GM10248 (cell line): ENCODE measurements around the gene NOX3.

Source experiments
- CTCF ChIA-PET: fragments of 300-600 bp; sonication (Branson Sonifier 250); formaldehyde crosslinking; extraction: SDS; loops from one replicate; lab custom pipeline; 2021; ENCODE audit warnings: antibody characterized with exemption; lab: Yijun Ruan, JAX
- POLR2A ChIA-PET: fragments of 350-650 bp; sonication (Branson Sonifier 250); formaldehyde crosslinking; extraction: SDS; loops from one replicate; lab custom pipeline; 2020; ENCODE audit warnings: antibody characterized with exemption; lab: Yijun Ruan, JAX
- DNase-seq: peaks from one replicate; pipeline ENCODE4 v3.0.0; 2012; ENCODE audit errors: extremely low spot score
- TF ChIP-seq, protein P1 (sequence below): IDR thresholded peaks from 2 replicates; pipeline ENCODE4 v1.5.1; 2012; ENCODE audit warnings: mild to moderate bottlenecking, low read depth; ENCODE audit errors: extremely low read depth, missing control alignments, control extremely low read depth

The NOX3 gene

GRCh38 chr6:155444120-155444917, 11.3 kb downstream of the NOX3 start:
- CTCF ChIA-PET = no interaction called here
- no peak for DNase-seq
- TF ChIP-seq, protein P1, sequence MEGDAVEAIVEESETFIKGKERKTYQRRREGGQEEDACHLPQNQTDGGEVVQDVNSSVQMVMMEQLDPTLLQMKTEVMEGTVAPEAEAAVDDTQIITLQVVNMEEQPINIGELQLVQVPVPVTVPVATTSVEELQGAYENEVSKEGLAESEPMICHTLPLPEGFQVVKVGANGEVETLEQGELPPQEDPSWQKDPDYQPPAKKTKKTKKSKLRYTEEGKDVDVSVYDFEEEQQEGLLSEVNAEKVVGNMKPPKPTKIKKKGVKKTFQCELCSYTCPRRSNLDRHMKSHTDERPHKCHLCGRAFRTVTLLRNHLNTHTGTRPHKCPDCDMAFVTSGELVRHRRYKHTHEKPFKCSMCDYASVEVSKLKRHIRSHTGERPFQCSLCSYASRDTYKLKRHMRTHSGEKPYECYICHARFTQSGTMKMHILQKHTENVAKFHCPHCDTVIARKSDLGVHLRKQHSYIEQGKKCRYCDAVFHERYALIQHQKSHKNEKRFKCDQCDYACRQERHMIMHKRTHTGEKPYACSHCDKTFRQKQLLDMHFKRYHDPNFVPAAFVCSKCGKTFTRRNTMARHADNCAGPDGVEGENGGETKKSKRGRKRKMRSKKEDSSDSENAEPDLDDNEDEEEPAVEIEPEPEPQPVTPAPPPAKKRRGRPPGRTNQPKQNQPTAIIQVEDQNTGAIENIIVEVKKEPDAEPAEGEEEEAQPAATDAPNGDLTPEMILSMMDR = no peak

DNA sequence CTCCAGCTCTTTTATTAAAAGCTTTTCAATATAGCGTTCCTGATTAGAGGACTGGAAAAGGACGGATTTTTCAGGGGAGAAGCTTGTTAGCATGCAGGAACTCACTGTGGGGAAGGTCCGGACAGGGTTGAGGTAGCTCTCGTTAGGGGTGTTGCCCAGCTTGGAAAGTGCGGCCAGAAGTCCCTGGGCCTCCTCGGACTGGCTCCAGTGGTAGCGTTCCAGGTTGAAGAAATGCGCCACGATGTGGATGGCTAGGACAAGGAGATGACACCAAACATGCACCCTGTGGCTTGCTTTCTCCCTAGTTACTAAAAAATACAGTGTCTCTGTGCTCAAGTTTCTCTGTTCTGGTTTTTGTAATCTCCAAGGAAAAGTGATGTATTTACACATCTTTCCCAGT, 12.5 kb downstream of the NOX3 start:
- TF ChIP-seq, protein P1 = no peak
- ChIA-PET CTCF (interaction anchor here (0.7 to 3.0 kb wide), 3 partner anchors 10 to 17 kb away, joined by 3 to 9 read pairs (median 5); no protein-coding TSS in a partner anchor), POLR2A (no interaction called here)
- no peak for DNase-seq

More at GRCh38 chr6:155444120-155444917, 11.3 kb downstream of the NOX3 start:
- POLR2A ChIA-PET = no interaction called here

- POLR2A ChIA-PET = no interaction called here
- TF ChIP-seq, protein P1 = no peak
- DNase-seq = no peak
- CTCF ChIA-PET = interaction anchor here (0.7 to 3.0 kb wide), 4 partner anchors 10 to 16 kb away, joined by 3 to 9 read pairs (median 5); partner anchors contain the start of gene NOX3
These were observed 13.1 kb downstream of the NOX3 start for GRCh38 chr6:155442562-155442961.

- no peak for DNase-seq
- ChIA-PET CTCF (interaction anchor here (1.0 to 3.0 kb wide), 4 partner anchors 10 to 114 kb away, joined by 3 to 9 read pairs (median 4); partner anchors contain the start of gene NOX3), POLR2A (no interaction called here)
These were observed 14.6 kb downstream of the NOX3 start for GRCh38 chr6:155441112-155441465.

DNA sequence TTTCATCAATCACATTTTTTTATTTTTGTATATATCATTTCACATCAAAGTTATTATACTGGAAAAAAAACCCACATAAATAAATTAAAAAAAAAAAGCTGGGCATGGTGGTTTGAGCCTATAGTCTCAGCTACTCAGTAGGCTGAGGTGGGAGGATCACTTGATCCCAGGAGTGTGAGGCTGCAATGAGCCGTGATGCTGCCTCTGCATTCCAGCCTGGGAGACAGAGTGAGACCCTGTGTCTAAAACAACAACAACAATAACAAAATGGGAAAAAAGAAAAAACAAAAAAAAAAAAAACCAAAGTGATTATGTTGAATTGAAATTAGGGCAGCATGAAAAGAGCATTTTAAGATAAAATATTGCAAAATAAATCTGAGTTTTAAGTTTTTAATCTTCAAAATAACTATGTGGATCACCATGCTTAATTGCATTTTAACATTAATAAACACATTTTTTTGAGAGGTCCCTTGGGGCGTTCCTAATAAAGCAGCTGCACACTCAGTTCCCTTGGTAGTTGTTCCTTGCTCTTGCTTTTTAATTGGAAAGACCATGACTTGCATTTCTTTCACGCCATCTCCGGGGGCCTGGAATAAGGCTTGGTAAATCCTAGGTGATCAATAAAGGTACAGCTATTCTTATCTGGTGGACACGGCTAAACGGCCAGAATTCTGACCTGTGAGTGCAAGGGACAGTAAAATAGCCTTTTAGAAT, 15.1 kb downstream of the NOX3 start:
- POLR2A ChIA-PET = no interaction called here
- DNase-seq = no peak
- TF ChIP-seq, protein P1 = no peak
- CTCF ChIA-PET = interaction anchor here (1.0 to 3.0 kb wide), 3 partner anchors 9 to 114 kb away, joined by 3 to 9 read pairs (median 4); no protein-coding TSS in a partner anchor

More at GRCh38 chr6:155441112-155441465, 14.6 kb downstream of the NOX3 start:
- TF ChIP-seq, protein P1 = no peak

GRCh38 chr6:155439376-155439775, 16.3 kb downstream of the NOX3 start:
- TF ChIP-seq, protein P1 = no peak
- CTCF ChIA-PET = interaction anchor here (0.8 to 1.2 kb wide), 3 partner anchors 10 to 676 kb away, joined by 3 to 5 read pairs (median 4); no protein-coding TSS in a partner anchor
- no peak for DNase-seq
- POLR2A ChIA-PET = no interaction called here
